Stimulated activated CD4-positive, alpha-beta T cell treated with anti-CD3 and anti-CD28 coated beads, Interleukin-12 subunit alpha, Interleukin-12 subunit beta, amount 100 ng/mL, for 24 hours (primary cell): ENCODE data around the gene CMTM2.
"Not testable (repeated sequence)": the region's sequence is repeated elsewhere in the genome, so short reads cannot be mapped to it uniquely, and the experiment has no call there.

Experiments
- DNase-seq, 2 experiments: peaks; one replicate each; pipeline ENCODE4 v3.0.0-alpha.2; 2020; ENCODE audit warnings: low read depth in 2 of 2

CMTM2 gene

DNA sequence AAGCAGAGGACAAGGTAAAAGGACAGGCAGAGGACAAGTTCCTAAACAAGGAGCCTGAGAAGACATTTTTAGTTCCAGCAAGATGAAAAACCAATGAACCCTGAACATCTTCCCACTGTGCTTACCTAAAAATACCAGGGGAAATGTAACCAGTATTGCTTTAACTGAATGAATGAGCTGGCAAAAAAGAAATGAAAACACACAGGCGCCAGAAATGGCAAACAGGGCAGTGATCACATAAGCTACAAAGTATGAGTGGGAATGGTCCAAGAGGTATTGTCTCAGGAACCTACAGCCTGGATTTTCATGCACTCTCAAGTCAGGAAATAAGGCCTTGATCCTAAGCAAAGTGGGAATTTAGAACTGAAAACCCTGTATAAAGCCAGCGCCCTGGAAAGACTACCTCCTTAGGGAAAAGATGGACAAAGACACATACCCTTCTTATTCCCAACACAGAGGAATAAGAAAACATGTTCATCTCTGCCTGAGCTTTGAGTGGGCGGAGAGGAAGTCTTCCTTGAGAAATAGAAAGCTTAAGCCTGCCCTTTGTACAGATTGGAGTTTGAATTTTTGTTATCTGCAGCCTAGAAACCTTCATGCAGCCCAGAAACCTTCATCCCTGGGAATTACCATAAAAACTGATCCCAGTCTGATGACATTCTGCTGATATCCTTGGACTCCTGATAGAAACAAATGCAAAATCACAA lies 2.1 kb downstream of the CMTM2 start:
- no peak for DNase-seq

DNA sequence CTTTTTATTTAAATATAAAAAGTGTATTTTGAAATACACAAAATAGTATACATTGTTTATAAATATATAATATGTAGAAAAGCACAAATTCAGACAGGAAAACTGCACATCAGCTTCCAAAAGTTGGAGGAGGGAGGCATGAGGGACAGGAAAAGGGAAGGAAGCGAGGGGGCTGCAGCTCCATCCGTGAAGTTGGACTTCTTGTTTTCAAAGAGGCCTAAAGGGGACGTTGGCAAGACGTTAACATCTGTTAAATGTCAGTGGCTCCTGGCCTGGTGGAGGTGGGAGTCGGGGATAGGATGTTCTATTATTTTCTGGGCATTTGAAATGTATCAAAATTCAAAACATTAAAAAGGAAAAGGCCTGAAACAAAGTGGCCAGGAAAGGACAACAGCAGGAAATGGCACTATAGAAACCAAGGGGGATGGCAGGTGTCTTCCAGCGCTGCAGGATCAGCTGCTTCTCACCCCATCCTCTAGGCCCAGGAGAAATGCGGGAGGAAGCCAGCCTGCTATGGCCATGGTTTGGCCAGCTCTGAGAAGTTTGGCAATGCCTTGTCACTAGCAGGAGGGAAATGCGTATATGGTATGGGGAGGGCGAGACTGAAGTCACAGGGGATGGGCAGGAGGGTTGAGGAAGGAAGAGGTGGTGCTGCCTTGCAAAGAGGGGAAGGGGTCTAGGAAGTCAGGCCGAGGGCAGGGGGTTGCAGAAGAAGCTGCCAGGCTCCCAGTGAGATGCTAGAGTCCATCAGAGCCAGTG lies 6.4 kb downstream of the CMTM2 start:
- no peak for DNase-seq

DNA sequence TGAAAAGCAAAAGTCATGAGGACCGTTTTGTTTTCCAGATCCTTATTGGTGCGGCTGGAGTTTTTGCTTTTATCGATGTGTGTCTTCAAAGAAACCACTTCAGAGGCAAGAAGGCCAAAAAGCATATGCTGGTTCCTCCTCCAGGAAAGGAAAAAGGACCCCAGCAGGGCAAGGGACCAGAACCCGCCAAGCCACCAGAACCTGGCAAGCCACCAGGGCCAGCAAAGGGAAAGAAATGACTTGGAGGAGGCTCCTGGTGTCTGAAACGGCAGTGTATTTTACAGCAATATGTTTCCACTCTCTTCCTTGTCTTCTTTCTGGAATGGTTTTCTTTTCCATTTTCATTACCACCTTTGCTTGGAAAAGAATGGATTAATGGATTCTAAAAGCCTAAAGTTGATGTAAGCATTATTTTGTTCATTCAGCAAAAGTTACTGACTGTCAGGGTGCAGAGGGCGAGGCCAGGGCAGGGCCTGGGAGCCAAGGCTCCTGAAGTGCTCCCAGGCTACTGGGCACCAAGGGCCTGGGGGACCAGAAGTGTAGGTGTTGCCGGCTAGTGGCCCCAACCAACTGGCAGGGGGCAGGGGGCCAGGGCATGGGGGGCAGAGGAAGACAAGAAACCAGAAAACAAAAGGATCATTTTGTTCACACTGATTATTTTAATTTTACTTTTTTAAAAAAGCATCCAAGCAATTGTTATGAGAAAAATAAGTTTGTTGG lies 8.8 kb downstream of the CMTM2 start:
- no peak for DNase-seq

DNA sequence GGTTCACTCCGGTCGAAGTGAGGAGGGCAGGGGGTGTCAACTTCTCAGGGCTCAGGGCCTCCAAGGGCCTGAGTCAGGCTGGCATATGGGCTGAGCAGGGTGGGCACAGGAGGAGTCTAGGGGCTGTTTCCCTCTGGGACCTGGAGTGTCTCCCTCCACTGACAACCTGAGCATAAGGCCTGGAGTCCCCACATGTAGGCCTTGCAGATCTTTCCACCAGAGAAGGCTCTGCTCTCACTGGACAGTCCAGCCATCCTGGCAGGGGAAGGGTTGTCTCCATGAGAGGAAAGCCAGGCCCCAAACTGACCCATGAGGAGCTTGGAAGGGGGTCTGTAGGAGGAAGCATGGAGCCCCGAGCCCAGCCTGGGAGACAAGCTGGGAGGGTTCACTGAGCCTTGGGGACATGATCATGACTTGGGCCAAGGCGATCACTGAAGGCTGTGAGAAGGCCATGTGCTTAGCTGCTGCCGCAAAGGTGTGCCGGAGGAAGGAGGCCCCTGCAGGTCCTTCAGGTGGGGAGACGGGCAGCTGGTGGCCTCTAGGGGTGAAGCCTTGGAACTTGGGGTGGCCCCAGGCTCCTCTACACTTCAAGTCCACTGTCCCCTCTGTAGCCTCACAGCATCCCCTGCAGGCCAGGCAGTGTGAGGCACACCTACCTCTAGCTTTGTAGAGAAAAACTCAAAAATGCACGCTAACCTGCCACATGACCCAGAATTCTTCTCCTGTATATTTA lies 9.9 kb downstream of the CMTM2 start:
- peak in 1 of 2 experiments; percentile 37 for DNase-seq

DNA sequence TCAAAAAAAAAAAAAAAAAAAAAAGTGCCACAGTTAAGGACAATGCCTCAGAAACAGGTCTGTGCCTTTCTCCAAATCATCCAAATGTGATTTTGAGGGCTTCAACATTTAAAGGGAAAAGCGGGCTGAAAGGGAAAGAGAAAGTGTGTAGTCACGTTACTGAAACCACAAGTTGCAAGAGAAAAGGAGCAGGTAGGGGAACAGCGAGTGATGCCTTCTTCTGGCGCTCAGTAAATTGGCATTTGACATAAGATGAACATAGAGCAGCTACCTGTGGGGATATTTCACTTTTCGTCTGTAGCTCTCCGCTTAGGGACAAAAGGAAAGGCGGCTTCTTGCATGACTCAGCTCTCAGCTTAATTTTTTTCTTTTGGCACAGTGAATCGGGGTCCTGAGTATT lies 11.1 kb downstream of the CMTM2 start:
- no peak for DNase-seq

DNA sequence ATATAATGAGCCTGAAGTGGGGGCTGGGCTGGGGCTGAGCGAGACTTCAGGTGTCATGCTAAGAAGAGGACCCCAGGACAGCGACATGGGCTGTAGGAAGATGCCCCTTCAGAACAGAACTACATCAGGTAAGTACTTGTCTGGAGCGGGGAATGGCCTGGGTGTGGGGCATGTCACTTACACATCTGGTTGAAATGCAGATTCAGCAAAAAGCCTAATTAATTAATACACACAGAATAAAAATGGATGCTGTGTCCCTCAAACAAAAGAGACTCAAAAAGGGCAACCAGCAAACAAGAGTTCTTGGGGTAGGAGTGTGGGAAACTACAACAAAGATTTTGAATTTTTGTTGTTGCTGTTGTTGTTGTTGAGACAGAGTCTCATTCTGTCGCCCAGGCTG lies 11.8 kb downstream of the CMTM2 start:
- no peak for DNase-seq

DNA sequence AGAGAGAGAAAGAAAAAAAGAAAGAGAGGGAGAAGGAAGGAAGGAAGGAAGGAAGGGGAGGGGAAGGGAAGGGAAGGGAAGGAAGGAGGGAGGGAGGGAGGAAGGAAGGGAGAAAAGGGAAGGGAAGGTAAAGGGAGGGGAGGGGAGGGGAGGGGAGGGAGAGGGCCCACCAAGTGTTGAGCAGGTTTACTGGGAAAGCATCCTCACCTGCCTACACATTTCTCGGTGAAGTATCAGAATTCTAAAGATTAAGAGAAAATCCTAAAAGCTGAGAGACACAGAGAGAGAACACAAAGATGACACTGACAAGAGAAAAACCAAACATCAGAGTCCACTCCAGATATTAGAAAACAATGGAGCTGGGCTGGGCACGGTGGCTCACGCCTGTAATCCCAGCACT lies 13.0 kb downstream of the CMTM2 start:
- no peak for DNase-seq

DNA sequence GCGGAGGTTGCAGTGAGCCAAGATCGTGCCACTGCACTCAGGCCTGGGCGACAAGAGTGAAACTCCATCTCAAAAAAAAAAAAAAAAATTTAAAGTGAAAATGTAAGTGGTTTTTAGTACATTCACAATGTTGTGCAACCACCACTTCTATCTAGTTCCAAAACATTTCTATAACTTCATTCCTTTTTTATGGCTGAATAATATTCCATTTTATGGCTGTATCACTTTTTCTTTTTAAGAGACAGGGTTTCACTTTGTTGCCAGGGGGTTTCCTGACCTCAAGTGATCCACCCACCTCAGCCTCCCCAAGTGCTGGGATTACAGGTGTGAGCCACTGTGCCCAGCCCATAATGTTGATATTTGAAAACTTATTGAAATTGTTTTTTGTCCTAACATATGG lies 13.6 kb downstream of the CMTM2 start:
- no peak for DNase-seq

DNA sequence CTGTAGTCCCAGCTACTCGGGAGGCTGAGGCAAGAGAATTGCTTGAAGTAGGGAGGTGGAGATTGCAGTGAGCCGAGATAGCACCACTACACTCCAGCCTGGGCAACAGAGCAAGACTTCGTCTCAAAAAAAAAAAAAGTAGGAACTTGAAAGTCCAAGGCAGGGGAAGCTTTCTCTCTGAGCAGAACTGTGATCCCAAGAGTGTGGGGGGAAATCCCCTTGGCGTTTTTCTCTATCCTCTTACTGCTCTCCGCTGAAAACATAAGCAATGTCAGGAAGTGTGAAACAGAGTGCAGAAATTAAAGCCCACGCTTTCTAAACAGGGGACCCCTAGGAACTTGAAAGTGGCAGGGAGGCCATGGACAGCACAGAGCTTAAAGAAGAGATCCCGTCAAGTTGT lies 15.5 kb downstream of the CMTM2 start:
- DNase-seq = no peak

DNA sequence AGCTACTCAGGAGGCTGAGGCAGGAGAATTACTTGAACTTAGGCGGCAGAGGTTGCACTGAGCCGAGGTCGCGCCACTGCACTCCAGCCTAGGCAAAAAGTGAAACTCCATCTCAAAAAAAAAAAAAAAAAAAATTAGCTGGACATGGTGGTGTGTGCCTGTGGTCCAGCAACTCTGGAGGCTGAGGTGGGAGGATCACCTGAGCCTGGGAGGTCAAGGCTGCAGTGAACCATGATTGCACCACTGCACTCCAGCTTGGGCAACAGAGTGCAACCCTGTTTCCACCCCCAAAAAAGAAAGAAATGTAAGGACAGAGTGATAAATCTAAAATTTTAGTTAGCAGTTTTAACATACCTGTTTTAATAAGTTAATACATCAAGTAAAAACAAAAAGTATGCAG lies 17.3 kb downstream of the CMTM2 start:
- DNase-seq = not testable (repeated sequence)

DNA sequence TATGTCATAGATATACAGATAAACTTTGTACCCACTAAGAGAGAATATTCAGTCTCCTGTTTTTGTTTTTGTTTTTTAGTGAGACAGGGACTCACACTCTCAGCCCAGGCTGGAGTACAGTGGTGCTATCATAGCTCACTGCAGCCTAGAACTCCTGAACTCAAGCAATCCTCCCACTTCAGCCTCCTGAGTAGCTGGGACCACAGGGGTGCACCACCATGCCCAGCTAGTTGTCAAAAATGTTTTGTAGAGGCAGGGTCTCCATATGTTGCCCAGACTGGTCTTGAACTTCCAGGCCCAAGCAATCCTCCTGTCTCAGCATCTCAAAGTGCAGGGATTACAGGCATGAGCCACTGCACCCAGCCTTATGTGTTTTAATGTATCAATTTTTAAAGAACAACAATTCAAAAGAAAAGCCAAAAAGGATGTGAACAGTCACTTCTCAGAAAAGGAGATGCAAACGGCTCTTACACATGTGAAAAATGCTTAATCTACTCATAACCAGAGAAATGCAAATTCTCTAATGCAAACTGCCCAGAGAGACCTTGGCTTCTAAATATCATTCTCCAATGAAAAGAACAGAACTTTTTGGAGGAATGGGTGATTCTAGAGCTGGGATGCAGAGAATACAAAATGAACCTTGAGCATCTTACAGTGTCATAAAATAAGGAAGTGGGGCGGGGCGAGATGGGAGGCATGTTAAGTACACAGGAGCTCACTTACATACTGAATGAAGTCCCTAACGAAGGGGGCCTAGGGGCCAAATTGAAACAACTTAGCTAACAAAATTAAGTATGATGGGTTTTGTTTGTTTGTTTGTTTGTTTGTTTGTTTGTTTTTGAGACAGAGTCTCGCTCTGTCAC lies 18.0 kb downstream of the CMTM2 start:
- DNase-seq = no peak

DNA sequence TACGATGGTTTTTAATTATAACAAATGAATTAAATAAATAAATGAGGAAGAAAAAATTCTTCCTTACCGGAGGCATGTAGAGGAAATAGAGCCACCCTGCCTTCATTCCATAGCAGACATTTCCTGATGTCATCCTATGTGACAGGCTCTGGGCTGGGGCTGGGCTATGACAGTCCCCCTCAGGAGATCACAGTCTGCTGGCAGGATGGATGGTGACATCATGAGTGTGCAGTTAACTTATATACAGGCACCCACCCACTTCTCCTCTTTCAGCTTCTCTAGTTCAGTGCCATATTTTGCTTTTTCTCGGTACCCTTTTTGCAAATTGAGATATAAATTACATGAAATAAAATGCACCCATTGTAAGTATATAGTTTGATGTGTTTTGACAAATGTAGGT lies 18.8 kb downstream of the CMTM2 start:
- DNase-seq = no peak

DNA sequence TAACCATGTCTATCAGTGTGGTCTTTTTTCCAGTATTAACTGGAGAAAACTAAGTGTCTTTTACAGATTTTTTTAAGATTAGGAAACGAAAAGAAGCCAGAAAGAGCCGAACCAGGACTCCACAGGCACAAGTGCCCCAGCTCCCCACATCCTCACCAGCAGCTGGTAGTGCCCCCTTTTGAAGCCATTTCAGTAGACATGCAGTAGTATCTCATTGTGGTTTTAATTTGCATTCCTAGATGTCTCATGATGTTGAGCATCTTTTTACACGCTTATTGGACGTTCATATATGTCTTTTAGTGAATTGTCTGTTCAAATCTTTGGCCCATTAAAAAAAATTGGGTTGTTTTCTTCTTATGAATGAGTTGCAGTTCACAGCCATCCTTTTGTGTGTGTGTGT lies 20.5 kb downstream of the CMTM2 start:
- DNase-seq = no peak

DNA sequence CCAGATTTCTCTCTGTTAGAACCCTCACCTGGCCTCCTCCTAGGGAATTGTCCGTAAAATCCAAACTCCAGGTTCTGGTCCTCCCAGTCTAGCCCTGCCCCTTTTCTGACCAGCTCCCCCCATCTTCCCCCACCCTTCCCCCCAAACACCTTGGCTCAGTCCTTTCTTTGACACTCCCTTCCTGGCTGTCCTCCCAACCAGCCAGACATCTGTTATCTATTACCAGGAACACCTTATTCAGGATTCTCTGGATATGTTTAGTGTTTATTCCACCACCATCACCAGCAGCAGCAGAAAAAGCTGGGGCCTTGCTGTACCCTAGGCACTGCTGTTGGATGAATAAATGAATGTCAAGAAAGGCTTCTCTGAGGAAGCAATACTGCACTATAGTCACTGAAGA lies 21.2 kb downstream of the CMTM2 start:
- no peak for DNase-seq

DNA sequence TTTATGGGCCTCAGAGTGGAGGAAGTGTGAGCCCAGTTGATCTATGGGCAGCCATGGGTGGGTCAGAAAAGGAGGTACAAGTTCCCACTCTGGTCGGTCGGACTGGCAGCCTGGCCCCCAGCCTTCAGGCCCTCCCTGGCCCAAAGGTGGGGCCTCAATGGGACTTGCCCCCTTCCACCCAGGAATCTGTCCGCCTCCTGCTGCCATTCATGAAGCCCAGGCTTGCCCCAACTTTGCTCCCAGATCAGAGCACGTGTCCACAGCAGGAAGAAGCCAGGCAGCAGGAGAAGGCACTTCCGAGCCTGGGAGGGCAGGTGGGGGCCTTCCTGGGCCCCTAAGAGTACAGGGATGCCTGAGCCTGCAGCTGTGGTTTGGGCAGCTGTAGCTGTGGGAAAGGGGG lies 22.2 kb downstream of the CMTM2 start:
- no peak for DNase-seq

DNA sequence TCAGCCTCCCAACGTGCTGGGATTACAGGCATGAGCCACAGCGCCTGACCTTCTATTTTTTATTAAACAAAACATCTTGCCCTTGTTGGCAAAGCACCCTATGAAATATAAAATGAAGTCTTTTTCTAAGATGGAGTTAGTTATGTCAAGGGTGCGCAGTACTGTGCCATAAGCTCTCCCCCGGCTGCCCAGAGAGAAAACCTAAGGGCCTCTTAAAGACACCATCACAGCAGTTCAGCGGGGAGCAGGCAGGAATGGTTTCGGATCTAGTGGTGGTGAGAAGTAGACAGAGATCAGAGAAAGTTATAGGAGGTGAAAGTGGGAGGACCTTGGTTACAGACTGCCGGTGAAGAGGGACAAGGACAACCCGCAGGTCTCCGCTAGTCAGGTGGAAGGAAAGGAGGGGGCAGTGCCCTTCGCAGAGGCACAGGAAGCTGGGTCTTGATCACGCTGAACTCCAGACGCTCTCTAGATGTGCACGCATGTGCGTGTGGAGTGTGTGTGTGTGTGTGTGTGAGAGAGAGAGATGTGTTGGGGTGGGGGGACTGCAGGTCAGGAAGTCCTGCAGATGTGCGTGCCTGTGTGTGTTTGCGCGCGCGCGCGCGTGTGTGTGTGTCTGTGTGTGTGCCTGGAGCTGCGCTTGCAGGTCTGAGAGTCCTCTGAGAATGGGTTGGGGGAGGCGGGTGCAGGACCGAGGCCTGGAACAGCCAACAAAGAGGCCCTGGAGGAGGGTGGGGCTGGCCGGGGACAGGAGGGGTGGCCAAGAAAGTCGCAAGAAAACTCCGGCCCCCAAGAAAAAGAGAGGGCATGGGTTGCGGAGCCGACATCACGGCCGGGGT lies 24.5 kb downstream of the CMTM2 start:
- peak; percentile 43 to 51 for DNase-seq

DNA sequence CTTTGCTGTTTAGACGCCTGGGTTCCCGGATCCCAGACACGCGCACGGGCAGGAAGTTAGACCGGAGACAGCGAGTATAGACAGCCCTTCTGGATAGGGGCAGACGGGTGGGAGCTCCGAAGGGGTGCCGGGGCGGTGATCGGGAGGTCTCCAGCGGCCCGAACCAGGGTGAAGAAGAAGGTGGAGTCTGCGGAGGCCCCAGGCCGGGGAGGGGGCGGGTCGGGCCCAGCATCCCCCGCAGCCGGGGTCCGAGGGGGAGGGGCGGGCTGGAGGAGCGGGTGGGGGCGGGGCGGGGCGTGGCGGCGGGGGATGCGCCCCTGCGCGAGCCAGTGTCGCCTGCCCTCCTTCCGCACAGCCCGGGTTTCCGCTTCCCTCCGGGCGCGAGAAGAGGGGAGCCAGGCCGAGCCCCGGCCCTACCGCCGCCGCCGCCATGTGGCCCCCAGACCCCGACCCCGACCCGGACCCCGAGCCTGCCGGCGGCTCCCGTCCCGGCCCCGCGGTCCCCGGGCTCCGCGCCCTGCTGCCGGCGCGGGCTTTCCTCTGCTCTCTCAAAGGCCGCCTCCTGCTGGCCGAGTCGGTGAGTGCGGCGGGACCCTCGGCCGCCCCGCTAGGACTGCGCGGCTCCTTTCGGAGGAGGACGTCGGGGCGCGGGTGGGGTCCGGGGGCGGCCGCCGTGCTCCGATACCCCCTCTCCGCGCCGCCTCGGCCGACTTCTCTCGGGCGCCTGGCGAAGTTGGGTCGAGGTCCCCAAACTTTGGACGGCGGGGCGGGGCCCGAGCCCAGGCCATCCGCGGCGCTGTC lies 25.3 kb downstream of the CMTM2 start, which contains the start of gene CMTM3:
TSS of gene CMTM3 (plus strand) at position 329 of the 801 bp plus-strand sequence. CDS start at position 431, 102 bp downstream.
- peak; percentile 47 to 67 for DNase-seq

DNA sequence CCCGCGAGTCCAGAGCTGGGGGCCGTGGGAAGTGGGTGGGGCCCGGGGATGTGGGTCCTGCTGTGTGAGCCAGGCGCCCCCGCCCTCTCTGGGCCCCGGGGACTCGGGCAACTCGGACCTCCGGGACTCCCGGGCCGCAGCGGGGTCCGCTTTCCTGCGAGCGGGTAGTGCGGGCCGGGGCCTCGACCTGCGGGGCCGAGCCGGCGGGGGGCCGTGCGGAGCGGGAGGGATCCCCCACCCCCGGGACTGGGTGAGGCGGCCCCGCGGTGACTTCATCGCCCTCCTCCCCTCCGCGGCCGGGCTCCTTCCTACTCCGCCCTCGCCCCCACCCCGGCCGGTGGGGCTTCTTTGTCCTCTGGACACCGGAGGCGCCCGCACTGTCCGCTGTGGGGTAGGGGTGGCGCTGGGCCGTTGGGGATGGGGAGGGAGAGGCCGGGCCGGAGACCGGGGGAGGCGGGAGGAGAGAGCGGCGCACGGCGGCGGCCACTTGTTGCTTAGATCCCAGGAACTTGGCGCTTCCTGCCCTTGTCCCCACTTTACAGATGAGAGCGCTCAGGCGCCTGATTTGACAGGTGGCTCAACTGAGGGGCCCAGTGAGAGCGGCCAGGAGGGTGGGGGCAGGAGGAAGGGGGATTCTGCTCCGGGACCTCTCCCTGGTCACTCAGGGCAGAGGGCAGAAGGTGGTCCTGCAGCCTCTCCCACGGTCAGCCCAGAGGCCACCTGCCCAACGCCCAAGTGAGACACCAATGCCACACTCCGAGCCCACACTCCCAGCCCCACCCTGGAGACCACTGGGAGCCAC lies 26.1 kb downstream of the CMTM2 start:
- DNase-seq = peak in 1 of 2 experiments; percentile 32
